Neutrophil (primary cell): ENCODE results near the gene DHRS1.

Source experiments
- H3K27ac ChIP-seq: fragments of 200-600 bp; sonication (generic); 2 replicates; pipeline ENCODE4 v1.5.1; 2016; ENCODE audit warnings: mild to moderate bottlenecking, moderate library complexity
- H3K27me3 ChIP-seq: fragments of 200-600 bp; sonication (generic); 2 replicates; pipeline ENCODE4 v1.6.0; 2016; ENCODE audit warnings: mild to moderate bottlenecking
- H3K36me3 ChIP-seq: fragments of 200-600 bp; sonication (generic); 2 replicates; pipeline ENCODE4 v1.5.1; 2017
- H3K4me1 ChIP-seq, 2 experiments: fragments of 200-600 bp in 1 of 2; sonication (generic) in 1 of 2; 1 replicate in 1 of 2; 2 replicates in 1 of 2; pipeline versions ENCODE4 v1.5.1 to v1.6.1; 2013 to 2016; ENCODE audit warnings: low read depth in 1 of 2, low read length in 1 of 2, mild to moderate bottlenecking in 1 of 2, moderate library complexity in 1 of 2; ENCODE audit not compliant: control insufficient read depth in 1 of 2, insufficient read depth in 1 of 2
- H3K4me3 ChIP-seq, 2 experiments: fragments of 200-600 bp in 1 of 2; sonication (generic) in 1 of 2; 1 replicate in 1 of 2; 2 replicates in 1 of 2; pipeline ENCODE4 v1.5.1; 2013 to 2016; ENCODE audit warnings: low read depth in 1 of 2, low read length in 1 of 2, mild to moderate bottlenecking in 1 of 2, moderate library complexity in 1 of 2
- H3K9me3 ChIP-seq: fragments of 200-600 bp; sonication (generic); 2 replicates; pipeline ENCODE4 v1.5.1; 2016
- CTCF ChIP-seq: fragments of 200-600 bp; sonication (generic); IDR thresholded peaks from 2 replicates; pipeline ENCODE4 v1.5.1; 2016; ENCODE audit warnings: antibody characterized with exemption

DHRS1 gene

GRCh38 chr14:24260026-24260779, 39.4 kb downstream of the DHRS1 start:
- Histone ChIP-seq H3K9me3 (no peaks in the 10 kb centered on the region), H3K4me1 (no peaks in the 10 kb centered on the region), H3K27me3 (no peaks in the 10 kb centered on the region), H3K4me3 (no peak overlapping the region), H3K36me3 (peaks cover 31% of the 10 kb centered on the region), H3K27ac (no peak overlapping the region)
- TF ChIP-seq CTCF, result no peak

GRCh38 chr14:24259282-24260025, 40.1 kb downstream of the DHRS1 start:
- no peak overlapping the region for H3K27ac ChIP-seq
- H3K4me1 ChIP-seq, result no peaks in the 10 kb centered on the region
- peaks cover 36% of the 10 kb centered on the region for H3K36me3 ChIP-seq
- H3K4me3 ChIP-seq, result no peak overlapping the region
- H3K9me3 ChIP-seq, result no peaks in the 10 kb centered on the region
- H3K27me3 ChIP-seq, result no peaks in the 10 kb centered on the region
- TF ChIP-seq CTCF, result no peak

GRCh38 chr14:24258548-24259265, 40.9 kb downstream of the DHRS1 start:
- Histone ChIP-seq H3K27ac (no peak overlapping the region), H3K4me3 (no peak overlapping the region)
- TF ChIP-seq CTCF, result no peak

GRCh38 chr14:24258119-24258518, 41.5 kb downstream of the DHRS1 start:
- no peak overlapping the region for H3K4me3 ChIP-seq
- TF ChIP-seq CTCF, result no peak
- no peaks in the 10 kb centered on the region for H3K9me3 ChIP-seq
- no peaks in the 10 kb centered on the region for H3K27me3 ChIP-seq
- no peak overlapping the region for H3K27ac ChIP-seq
- H3K4me1 ChIP-seq, result no peaks in the 10 kb centered on the region
- H3K36me3 ChIP-seq, result peaks cover 46% of the 10 kb centered on the region

More at GRCh38 chr14:24258548-24259265, 40.9 kb downstream of the DHRS1 start:
- peaks cover 40% of the 10 kb centered on the region for H3K36me3 ChIP-seq
- H3K4me1 ChIP-seq, result no peaks in the 10 kb centered on the region
- no peaks in the 10 kb centered on the region for H3K27me3 ChIP-seq
- no peaks in the 10 kb centered on the region for H3K9me3 ChIP-seq

- peaks cover 54% of the 10 kb centered on the region for H3K36me3 ChIP-seq
- H3K27ac ChIP-seq, result no peak overlapping the region
Measured at GRCh38 chr14:24256960-24257359, 42.6 kb downstream of the DHRS1 start.

More at GRCh38 chr14:24256960-24257359, 42.6 kb downstream of the DHRS1 start:
- Histone ChIP-seq H3K9me3 (no peaks in the 10 kb centered on the region), H3K27me3 (no peaks in the 10 kb centered on the region), H3K4me3 (no peak overlapping the region), H3K4me1 (no peaks in the 10 kb centered on the region)
- no peak for TF ChIP-seq CTCF
